ENCODE data around the gene CSTPP1.

CSTPP1 gene

GRCh38 chr11:47131136-47131535, 194.6 kb downstream of the CSTPP1 start:
- DNase-seq (ENCODE audit: low spot score) = no peak

GRCh38 chr11:47132490-47132889, 195.9 kb downstream of the CSTPP1 start:
- TF ChIP-seq, protein P1, sequence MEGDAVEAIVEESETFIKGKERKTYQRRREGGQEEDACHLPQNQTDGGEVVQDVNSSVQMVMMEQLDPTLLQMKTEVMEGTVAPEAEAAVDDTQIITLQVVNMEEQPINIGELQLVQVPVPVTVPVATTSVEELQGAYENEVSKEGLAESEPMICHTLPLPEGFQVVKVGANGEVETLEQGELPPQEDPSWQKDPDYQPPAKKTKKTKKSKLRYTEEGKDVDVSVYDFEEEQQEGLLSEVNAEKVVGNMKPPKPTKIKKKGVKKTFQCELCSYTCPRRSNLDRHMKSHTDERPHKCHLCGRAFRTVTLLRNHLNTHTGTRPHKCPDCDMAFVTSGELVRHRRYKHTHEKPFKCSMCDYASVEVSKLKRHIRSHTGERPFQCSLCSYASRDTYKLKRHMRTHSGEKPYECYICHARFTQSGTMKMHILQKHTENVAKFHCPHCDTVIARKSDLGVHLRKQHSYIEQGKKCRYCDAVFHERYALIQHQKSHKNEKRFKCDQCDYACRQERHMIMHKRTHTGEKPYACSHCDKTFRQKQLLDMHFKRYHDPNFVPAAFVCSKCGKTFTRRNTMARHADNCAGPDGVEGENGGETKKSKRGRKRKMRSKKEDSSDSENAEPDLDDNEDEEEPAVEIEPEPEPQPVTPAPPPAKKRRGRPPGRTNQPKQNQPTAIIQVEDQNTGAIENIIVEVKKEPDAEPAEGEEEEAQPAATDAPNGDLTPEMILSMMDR (IDR thresholded peaks at IDR 0.05; ENCODE audit: extremely low read depth, missing control alignments) = no peak
- DNase-seq (ENCODE audit: low spot score) = no peak

More at GRCh38 chr11:47131136-47131535, 194.6 kb downstream of the CSTPP1 start:
- TF ChIP-seq, protein P1 (IDR thresholded peaks at IDR 0.05; ENCODE audit: extremely low read depth, missing control alignments) = no peak

GRCh38 chr11:47132981-47133380, 196.4 kb downstream of the CSTPP1 start:
- TF ChIP-seq, protein P1 (IDR thresholded peaks at IDR 0.05; ENCODE audit: extremely low read depth, missing control alignments) = no peak
- DNase-seq (ENCODE audit: low spot score) = no peak

DNA sequence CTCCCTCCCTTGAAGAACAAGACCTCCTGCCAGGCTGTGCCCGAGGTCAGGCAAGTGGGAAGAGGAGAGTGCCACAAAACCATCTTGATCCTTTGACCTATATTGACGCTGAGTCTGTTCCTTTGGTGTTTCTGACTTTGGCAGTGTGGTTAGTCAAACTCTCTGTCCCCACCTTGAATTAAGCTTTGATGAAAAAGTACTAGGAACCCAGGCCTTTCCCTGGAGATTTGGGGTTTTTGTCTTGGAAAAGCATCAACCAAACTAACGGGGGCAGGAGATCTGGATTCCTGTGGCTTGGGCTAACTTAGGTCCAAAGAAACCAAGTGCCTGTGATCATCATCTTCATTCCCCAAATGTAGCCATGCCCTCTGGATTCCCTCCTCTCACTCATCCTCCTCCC, 199.8 kb downstream of the CSTPP1 start:
- no peak for DNase-seq (ENCODE audit: low spot score)
- TF ChIP-seq, protein P1 (IDR thresholded peaks at IDR 0.05; ENCODE audit: extremely low read depth, missing control alignments) = no peak

GRCh38 chr11:47136921-47137320, 200.4 kb downstream of the CSTPP1 start:
- TF ChIP-seq, protein P1 (IDR thresholded peaks at IDR 0.05; ENCODE audit: extremely low read depth, missing control alignments) = no peak
- DNase-seq (ENCODE audit: low spot score) = no peak

GRCh38 chr11:47137476-47137875, 200.9 kb downstream of the CSTPP1 start:
- TF ChIP-seq, protein P1 (IDR thresholded peaks at IDR 0.05; ENCODE audit: extremely low read depth, missing control alignments) = no peak
- no peak for DNase-seq (ENCODE audit: low spot score)

GRCh38 chr11:47139878-47140277, 203.3 kb downstream of the CSTPP1 start:
- TF ChIP-seq, protein P1 (IDR thresholded peaks at IDR 0.05; ENCODE audit: extremely low read depth, missing control alignments) = no peak
- DNase-seq (ENCODE audit: low spot score) = no peak
